Ascending aorta (tissue), 2 donors: ENCODE results near the gene CCT7. TPM values are rescaled to one million over a fixed set of nuclear protein-coding genes. Genes with fewer than 3 reads are reported as not detected.
A peak's percentile ranks its signal among the peaks of the same experiment; 100 is the strongest.

Experiments
- DNase-seq, 2 donors: peaks; one replicate each; pipeline ENCODE4 v3.0.0-alpha.2; 2019; ENCODE audit warnings: low spot score in 2 of 2
- H3K27ac ChIP-seq, 2 donors: fragments of 200-600 bp; sonication (generic); one replicate each; pipeline ENCODE4 v1.5.1; 2016 to 2017; ENCODE audit warnings: mild to moderate bottlenecking in 1 of 2
- H3K27me3 ChIP-seq: fragments of 200-600 bp; sonication (generic); one replicate; pipeline ENCODE4 v1.5.1; 2017
- H3K36me3 ChIP-seq, 2 donors: fragments of 200-600 bp; sonication (generic); one replicate each; pipeline ENCODE4 v1.5.1; 2016
- H3K4me1 ChIP-seq, 2 donors: fragments of 200-600 bp; sonication (generic); one replicate each; pipeline ENCODE4 v1.5.1; 2016 to 2017; ENCODE audit warnings: mild to moderate bottlenecking in 1 of 2
- H3K4me3 ChIP-seq, 2 donors: fragments of 200-600 bp; sonication (generic); one replicate each; pipeline ENCODE4 v1.5.1; 2016 to 2017; ENCODE audit warnings: mild to moderate bottlenecking in 1 of 2
- H3K9me3 ChIP-seq, 2 donors: fragments of 200-600 bp; sonication (generic); one replicate each; pipeline ENCODE4 v1.5.1; 2016
- intact Hi-C: fragments of 100-400 bp; cut with DNase I; formaldehyde crosslinking; loops from one replicate; pipeline ENCODE4 v1.15.1; 2023
- total RNA-seq: library from RNA; depleted of rRNA; stranded (reverse); fragments of >200 nt; gene quantifications from one replicate; pipeline ENCODE4 v1.1.0, GENCODE V29; 2016
- TF ChIP-seq, protein P1 (sequence below), 3 experiments: fragments of 200-600 bp in 2 of 3; fragments of 450-650 bp in 1 of 3; sonication (generic) in 2 of 3; IDR thresholded peaks; one replicate each; pipeline ENCODE4 v1.5.1; 2016 to 2019; ENCODE audit warnings: antibody characterized with exemption in 3 of 3, mild to moderate bottlenecking in 1 of 3, moderate library complexity in 1 of 3

Gene CCT7
- total RNA-seq, 1 donor from 2014 or later, result 226 TPM

DNA sequence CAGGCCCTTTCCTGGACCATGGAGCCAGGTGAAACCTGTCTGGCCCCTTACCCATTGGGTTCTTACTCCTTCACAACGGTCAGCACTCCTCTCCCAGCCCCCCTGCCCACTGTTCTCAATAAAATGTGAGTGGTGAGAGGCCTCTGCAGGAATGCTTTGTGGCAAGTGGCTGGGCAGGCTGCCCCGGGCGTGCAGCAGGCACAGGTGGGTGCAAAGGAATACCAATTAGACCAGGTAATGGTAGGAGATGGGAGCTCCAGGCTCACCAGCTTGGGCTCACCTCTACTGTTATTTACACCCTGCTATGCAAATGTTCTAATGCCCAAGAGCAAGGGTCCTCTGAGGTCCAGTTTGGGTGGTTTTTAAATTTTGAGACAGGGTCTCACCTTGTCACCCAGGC, 7.0 kb upstream of the CCT7 start:
- TF ChIP-seq, protein P1, sequence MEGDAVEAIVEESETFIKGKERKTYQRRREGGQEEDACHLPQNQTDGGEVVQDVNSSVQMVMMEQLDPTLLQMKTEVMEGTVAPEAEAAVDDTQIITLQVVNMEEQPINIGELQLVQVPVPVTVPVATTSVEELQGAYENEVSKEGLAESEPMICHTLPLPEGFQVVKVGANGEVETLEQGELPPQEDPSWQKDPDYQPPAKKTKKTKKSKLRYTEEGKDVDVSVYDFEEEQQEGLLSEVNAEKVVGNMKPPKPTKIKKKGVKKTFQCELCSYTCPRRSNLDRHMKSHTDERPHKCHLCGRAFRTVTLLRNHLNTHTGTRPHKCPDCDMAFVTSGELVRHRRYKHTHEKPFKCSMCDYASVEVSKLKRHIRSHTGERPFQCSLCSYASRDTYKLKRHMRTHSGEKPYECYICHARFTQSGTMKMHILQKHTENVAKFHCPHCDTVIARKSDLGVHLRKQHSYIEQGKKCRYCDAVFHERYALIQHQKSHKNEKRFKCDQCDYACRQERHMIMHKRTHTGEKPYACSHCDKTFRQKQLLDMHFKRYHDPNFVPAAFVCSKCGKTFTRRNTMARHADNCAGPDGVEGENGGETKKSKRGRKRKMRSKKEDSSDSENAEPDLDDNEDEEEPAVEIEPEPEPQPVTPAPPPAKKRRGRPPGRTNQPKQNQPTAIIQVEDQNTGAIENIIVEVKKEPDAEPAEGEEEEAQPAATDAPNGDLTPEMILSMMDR (IDR thresholded peaks at IDR 0.05), result no peak
- Histone ChIP-seq H3K4me1 (no peaks in the 10 kb centered on the region), H3K36me3 (peaks cover 42 to 57% of the 10 kb centered on the region in 2 donors), H3K27ac (no peak overlapping the region), H3K9me3 (no peaks in the 10 kb centered on the region), H3K4me3 (no peak overlapping the region), H3K27me3 (no peaks in the 10 kb centered on the region)
- DNase-seq, result no peak
- intact Hi-C loops, result no loop called here

DNA sequence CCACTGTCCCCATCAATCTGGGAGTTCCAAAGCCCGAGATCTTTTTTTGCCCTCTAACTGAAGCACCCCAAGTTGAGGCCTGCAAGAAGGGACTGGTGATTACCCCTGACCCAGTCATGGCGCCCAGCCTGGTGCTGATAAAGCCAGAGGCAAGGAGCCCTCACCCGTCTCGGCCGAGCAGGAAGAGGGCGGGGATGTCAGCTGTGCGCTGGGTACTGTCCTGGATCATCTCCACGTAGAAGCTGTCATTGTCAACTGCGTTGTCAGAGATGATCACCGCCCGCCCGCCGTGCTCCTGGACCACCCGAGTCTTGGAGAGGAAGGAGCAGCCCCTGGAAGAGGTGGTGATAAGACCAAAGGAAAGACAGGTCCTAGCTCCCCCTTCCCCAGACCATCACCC, 5.5 kb upstream of the CCT7 start:
- no peak for DNase-seq
- no peak overlapping the region for H3K27ac ChIP-seq

DNA sequence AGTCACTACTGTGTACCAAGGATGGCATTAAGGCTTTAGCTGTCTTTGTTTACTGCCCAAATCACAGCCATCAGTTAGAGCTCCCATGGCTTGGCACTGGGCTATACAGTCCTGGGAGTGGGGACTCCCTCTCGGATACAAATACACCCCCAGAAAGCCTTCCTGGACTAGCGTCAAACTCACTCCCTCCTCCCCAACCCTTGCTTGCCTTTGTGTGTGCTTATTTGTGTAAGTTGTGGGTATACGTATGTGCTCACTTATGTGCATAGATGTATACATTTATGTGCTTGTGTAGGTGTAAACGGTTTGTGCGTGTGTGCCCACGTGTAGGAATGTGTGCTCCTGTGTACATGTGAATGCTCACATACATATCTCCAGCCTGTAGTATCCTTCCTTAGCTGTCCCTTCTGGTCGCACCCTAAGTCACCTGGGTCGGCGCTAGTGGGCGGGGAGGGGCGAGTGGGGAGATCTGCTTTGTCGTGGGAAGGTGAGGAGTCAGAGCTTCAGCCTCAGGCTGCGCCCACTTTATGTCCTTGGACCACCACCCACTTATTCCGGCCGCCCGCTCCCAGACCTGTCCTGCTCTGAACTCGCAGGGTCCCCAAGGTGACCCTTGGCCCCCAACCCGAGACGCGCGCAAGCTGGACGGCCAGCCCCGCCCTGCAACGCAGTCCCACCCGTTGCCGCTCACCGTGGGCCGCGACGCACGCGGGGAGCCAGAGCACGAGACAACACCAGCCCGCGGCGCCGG, 1.5 kb upstream of the CCT7 start:
- DNase-seq, result no peak
- Histone ChIP-seq H3K27me3 (no peaks in the 10 kb centered on the region), H3K9me3 (no peaks in the 10 kb centered on the region), H3K4me3 (peak overlapping the region; percentile 82 to 85), H3K36me3 (peaks cover 6 to 15% of the 10 kb centered on the region in 2 donors), H3K4me1 (peaks cover 4 to 5% of the 10 kb centered on the region in 2 donors), H3K27ac (peak overlapping the region; percentile 60 to 63)
- intact Hi-C loops, result loop anchor here (1.0 to 10.0 kb wide), 4 partner anchors 162 to 1225 kb away; partner anchors contain the start of genes DGUOK, INO80B, SFXN5 and TPRKB
- TF ChIP-seq, protein P1 (IDR thresholded peaks at IDR 0.05), result no peak

More for the DNA sequence above, 5.5 kb upstream of the CCT7 start:
- H3K27me3 ChIP-seq, result no peaks in the 10 kb centered on the region
- TF ChIP-seq, protein P1 (IDR thresholded peaks at IDR 0.05), result no peak
- no peak overlapping the region for H3K4me3 ChIP-seq
- no peaks in the 10 kb centered on the region for H3K9me3 ChIP-seq
- H3K4me1 ChIP-seq, result peaks cover 3 to 4% of the 10 kb centered on the region in 2 donors
- intact Hi-C loops, result no loop called here
- peaks cover 27 to 42% of the 10 kb centered on the region in 2 donors for H3K36me3 ChIP-seq

DNA sequence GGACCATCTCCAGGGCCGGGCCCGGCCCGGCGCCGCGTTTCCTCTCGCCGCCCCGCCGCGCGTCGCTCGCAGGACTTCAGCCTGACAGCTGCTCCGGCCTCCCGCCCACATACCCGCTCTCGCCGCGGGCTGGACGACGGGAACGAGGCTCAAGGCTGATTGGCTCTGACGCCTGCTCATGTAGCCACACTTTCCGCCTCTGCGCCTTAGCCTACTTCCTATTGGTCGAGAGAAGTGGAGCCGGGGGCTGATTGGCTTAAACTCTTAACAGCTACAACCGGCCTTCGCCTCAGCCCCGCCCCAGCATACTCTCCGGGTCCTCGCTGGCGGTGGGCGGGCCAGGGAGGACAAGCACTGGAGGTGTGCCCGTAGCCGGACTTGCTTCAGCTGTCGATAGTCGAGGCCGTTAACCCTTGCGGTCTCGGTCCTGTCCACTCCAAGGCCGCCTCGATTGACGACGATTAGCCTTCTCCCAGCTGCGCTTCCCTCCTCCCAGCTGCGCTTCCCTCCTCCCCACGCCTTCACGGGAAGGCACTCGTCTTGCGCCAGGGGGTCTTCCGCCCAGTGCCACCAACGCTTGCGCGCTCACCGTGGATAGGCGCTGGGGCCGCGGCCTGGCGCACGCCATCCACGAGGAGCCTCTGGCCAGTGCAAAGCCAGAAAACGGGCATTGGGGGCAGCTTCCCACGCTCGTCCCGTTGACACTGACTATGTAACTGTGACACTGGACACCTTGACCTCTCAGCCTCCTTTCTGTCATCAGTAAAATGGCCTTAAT, 765 bp upstream of the CCT7 start, which contains the start of gene PRADC1:
TSS of gene PRADC1 (minus strand) at position 86 of the 778 bp plus-strand sequence. CDS start at position 7, 79 bp downstream.
- no peaks in the 10 kb centered on the region for H3K27me3 ChIP-seq
- H3K9me3 ChIP-seq, result no peaks in the 10 kb centered on the region
- TF ChIP-seq, protein P1 (IDR thresholded peaks at IDR 0.05), result no peak
- H3K4me1 ChIP-seq, result peaks cover 4 to 5% of the 10 kb centered on the region in 2 donors
- H3K4me3 ChIP-seq, result peak within 1 kb of the TSS; percentile 82 to 85
- H3K27ac ChIP-seq, result peak within 1 kb of the TSS; percentile 93 to 96
- intact Hi-C loops, result loop anchor here (1.0 to 10.0 kb wide), 4 partner anchors 163 to 1224 kb away; partner anchors contain the start of genes DGUOK, INO80B, SFXN5 and TPRKB
- DNase-seq, result peak; percentile 98 to 100
- peaks cover 4 to 12% of the 10 kb centered on the region in 2 donors for H3K36me3 ChIP-seq

DNA sequence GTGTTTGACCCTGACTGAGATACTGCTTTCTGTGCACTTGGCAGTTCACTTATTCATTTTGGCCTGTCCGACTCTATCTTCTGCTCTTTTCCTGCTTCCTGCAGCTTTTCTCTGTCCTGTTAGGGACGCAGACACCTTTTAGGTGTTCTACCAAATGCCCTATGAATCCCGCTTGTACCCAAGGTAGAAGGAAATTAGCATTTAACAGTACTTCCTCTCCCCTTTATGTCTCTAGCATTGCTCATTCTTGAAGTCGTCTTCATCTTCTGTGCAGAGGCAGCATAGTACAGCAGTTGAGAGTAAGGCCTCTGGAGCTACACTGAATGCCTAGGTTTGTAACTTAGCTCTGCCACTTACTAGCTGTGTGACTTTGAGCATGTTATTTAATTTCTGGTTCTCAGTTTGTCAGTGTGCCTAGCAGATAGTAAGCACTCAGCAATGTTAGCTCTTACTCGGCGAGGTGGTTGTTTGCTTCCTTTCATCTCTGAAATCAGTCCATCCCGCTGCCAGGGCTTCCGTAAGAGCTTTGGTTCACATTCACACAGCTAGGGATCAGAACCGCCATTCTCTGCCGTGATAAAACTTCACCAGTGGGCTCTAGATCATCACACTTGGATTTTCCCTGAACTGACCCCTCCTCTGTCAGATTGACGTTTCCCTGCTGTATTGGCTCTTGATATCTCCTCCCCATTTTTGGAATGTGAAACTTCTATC, 1.4 kb downstream of the CCT7 start:
- Histone ChIP-seq H3K27ac (no peak overlapping the region), H3K4me1 (peaks cover 4 to 5% of the 10 kb centered on the region in 2 donors), H3K27me3 (no peaks in the 10 kb centered on the region), H3K36me3 (peaks cover 9 to 15% of the 10 kb centered on the region in 2 donors), H3K4me3 (peak overlapping the region; percentile 82 to 85), H3K9me3 (no peaks in the 10 kb centered on the region)
- TF ChIP-seq, protein P1 (IDR thresholded peaks at IDR 0.05), result no peak
- intact Hi-C loops, result loop anchor here (2.0 to 10.0 kb wide), 2 partner anchors 151 to 689 kb away; partner anchors contain the start of gene DGUOK
- no peak for DNase-seq
